ENCODE measurements around the gene CORO2B.

DNA sequence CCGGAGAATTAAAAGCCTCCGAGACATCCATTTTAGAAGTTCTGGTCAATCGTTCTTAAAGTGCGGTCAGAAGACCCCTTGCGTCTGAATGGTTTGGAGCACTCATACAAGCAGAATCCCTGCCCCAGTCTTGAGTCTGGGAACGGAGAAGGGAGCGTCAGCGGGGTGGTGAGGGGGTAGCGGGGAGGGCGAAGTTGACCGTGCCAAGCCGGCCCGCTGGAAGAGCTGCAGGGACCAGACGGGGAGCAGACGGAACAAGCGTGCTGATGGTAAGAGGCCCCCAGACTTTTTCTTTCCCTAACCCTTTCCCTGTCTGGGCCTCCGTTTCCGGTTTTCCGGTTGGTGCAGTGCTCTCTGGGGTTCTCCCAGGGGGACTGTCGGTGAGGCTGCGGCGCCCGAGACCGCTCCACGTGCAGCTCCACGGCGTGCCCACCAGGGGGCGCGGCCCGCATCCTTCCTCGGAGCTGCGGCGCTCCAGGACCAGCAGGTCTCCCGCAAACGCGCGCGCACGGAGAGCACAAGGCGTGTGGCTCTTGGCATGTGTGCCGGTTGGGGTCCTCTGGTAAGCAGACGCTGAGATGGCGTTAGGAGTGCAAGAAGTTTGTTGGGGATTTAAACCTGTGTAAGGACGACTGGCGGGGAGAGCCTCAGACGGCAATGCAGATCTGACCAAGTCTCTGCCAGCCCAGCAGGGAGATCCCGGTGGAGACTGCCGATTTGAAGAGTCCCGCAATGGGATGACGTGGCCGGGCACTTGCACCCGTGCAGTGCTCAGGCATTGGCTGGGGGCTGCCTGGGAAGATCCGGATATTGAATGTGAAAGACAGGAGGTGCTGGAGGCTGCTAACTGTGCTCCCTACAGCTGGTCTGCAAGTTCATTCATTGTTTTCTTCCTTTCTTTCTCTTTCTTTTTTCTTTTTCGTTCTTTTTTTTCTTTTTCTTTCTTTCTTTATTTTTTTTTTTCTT, 19.2 kb upstream of the CORO2B start:
- TF ChIP-seq, protein P1, sequence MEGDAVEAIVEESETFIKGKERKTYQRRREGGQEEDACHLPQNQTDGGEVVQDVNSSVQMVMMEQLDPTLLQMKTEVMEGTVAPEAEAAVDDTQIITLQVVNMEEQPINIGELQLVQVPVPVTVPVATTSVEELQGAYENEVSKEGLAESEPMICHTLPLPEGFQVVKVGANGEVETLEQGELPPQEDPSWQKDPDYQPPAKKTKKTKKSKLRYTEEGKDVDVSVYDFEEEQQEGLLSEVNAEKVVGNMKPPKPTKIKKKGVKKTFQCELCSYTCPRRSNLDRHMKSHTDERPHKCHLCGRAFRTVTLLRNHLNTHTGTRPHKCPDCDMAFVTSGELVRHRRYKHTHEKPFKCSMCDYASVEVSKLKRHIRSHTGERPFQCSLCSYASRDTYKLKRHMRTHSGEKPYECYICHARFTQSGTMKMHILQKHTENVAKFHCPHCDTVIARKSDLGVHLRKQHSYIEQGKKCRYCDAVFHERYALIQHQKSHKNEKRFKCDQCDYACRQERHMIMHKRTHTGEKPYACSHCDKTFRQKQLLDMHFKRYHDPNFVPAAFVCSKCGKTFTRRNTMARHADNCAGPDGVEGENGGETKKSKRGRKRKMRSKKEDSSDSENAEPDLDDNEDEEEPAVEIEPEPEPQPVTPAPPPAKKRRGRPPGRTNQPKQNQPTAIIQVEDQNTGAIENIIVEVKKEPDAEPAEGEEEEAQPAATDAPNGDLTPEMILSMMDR (IDR thresholded peaks at IDR 0.05; ENCODE audit: insufficient read depth, low read length, poor library complexity, severe bottlenecking): peak; percentile 94
- TF ChIP-seq EZH2phosphoT487 (conservative IDR thresholded peaks at IDR 0.05; ENCODE audit: low read length): 0 out of 2 replicates have a peak, but pooled peaks have one; percentile 79
